PFSK-1 (cell line): ENCODE results near the gene DAPK1.

Source experiments
- POLR2AphosphoS5 ChIP-seq: IDR thresholded peaks from 2 replicates; pipeline ENCODE4 v1.6.1; 2012; ENCODE audit warnings: low read depth, mild to moderate bottlenecking, control low read depth, low read length, moderate library complexity
- REST ChIP-seq, 2 experiments: IDR thresholded peaks; 2 replicates each; pipeline versions ENCODE4 v1.6.1 to v1.8.0; 2011 to 2012; ENCODE audit warnings: low read depth in 2 of 2, low read length in 2 of 2, control low read depth in 1 of 2, inconsistent platforms in 1 of 2, mild to moderate bottlenecking in 1 of 2, moderate library complexity in 1 of 2; ENCODE audit not compliant: insufficient read depth in 1 of 2
- SIN3A ChIP-seq: IDR thresholded peaks from 2 replicates; pipeline ENCODE4 v1.6.1; 2012; ENCODE audit warnings: mild to moderate bottlenecking, low read length, moderate library complexity, borderline replicate concordance; ENCODE audit not compliant: insufficient read depth
- TAF1 ChIP-seq: IDR thresholded peaks from 2 replicates; pipeline ENCODE4 v1.6.1; 2012; ENCODE audit warnings: low read length, control low read depth, borderline replicate concordance; ENCODE audit not compliant: insufficient read depth

GRCh38 chr9:87746186-87746585 lies 248.5 kb downstream of the DAPK1 start:
- TF ChIP-seq REST (IDR thresholded peaks at IDR 0.05; ENCODE audit: insufficient read depth in 1 of 2, low read depth in 2 of 2, low read length in 2 of 2) (no peak), POLR2AphosphoS5 (no peak), TAF1 (no peak), SIN3A (no peak)
